NCI-H82 (cell line): ENCODE results near the gene MOBP.

Experiments
- DNase-seq: peaks from one replicate; lab custom pipeline; 2025; lab: John Stamatoyannopoulos, UW

MOBP gene

DNA sequence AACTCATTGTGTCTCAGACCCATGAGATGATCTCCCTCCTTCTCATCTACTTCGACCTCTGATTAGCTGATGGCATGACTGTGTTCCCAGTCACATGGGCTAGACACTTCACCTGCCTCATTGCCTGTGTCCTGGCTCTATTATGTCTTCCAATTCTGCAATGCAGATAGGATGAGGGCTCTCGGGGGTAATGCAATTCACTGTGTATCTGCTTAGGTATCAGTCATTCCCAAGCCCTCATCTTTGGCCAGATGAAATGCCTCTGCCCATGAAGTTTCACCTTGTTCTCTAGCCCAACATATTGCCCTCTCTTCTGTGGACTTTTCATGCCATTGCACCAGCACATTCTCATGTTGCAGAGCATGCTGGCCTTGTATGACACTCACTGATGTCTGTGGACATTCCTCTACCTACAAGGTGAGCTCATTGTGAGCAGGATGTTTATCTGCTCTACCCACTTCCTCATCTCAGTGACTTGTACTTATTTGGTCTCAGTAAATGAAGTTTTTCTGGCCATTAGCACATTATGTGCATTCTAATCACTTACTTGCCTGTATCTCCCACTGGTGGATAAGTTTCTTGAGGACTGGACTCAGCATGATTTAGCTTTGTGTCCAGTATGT, 32.3 kb downstream of the MOBP start:
- DNase-seq: no peak

DNA sequence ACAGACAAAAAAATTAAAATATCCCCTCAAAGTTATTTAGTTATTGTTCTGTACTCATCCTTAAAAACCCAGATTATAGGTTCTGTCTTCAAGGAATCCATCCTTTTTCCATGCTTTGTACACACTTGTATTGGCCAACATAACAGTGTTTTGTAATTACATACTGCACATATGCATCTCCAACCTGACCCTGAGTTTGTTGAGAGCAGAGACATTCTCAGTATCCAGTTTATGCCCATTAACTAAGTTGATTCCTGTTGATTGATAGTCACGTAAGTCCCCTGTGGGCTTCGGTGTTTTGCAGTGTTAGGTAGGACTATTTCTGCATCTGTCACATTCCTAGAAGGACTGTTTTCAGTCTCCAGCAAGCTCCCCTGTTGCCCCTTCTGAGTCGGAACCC, 33.6 kb downstream of the MOBP start:
- no peak for DNase-seq

DNA sequence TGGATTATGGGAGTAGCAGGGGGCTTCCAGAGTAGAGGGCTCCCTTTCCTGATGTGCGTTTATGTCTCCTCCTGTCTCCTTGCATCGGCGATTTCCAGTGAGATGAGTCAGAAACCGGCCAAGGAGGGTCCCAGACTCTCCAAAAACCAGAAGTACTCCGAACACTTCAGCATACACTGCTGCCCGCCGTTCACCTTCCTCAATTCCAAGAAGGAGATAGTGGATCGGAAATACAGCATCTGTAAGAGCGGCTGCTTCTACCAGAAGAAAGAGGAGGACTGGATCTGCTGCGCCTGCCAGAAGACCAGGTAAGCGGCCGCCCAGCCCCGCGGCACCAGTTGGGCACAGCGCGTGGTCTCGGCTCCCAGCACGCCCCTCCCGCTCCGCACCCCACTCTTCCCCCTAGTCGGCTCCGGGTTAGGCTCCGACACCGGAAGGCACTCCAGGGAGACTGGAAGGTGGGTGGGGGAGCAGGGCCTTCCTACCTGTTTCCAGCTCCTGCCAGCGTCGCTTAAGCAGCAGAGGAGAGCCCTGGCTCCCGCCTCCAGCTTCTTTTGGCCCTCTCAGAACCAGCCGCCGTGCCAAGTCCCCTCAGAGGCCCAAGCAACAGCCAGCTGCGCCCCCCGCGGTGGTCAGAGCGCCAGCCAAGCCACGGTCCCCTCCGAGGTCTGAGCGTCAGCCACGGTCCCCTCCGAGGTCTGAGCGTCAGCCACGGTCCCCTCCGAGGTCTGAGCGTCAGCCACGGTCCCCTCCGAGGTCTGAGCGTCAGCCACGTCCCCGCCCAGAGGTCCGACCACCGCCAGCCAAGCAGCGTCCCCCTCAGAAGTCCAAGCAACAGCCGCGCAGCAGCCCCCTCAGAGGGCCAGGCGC, 34.7 kb downstream of the MOBP start:
- no peak for DNase-seq

DNA sequence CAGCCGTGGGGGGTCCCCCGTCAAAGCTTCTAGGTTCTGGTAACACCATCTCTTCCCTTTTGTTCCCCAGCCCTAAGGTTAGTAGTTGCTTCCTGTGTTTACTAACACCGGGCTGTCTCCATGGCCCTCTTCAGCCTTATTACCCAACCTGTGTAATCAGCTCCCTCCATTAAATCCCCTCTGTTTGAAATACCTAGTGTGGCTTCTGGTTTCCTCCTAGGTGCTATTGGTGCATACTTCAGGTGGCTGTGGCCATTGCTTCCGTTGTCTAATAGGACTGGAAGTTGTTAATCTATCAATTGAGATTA, 35.3 kb downstream of the MOBP start:
- DNase-seq: no peak

DNA sequence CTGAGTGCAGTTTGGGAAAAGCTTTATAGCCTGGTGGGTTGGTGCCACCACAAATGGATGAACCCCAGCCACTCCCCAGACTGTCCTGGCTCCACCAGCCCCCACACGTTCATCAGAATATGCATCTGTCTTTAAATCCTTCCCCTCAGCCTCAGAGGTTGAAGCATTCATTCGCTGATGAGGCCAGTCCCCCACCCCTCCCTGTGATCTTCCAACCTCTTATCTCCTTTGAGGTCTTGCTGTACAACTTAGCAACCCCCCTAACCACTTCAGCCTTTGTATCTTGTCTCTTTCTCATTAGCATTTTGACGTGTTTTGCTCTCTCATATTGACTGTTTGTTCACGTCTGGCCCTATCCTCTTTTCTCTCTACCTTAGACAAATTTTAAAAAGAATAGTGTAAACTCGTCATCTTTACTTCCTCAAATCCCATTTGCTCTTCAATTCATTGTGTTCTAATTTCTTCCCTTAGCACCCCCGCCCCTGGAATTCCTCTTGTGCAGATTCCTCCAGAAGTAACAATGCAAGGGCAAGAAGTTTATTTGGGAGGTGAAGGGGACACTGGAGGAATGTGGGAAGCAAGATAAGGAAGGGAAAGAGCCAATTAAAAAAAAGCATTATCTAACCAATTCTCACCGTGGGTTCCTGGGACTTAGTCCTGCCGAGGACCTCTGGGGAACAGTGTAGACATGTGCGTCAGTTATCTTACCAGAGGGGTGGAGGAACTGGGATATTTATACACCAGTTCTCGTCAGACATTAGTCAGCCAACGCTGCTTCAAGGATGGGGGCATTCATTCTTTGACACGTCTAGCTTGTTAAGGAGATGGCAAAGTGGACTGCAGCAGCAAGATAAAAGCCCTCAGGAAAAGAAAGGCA, 38.6 kb downstream of the MOBP start:
- no peak for DNase-seq

DNA sequence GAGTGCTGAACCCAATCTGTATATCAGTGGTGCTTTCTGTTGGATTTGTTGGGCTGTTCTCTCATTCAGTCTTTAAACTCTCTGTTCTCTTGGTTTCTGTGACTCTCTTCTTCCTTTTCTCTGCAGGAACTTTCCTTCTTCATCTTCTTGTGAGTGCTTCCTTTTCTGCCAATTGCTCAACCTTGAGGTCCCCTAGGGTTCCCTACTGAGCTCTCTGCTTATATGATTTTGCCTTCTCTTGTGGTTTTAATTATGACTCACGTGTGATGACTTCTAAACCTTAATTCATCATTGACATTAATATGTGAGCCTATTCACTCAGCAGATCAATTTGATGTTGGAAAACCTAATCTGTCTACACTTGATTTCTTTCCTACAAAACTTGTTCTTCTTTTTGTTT, 39.4 kb downstream of the MOBP start:
- DNase-seq: no peak

DNA sequence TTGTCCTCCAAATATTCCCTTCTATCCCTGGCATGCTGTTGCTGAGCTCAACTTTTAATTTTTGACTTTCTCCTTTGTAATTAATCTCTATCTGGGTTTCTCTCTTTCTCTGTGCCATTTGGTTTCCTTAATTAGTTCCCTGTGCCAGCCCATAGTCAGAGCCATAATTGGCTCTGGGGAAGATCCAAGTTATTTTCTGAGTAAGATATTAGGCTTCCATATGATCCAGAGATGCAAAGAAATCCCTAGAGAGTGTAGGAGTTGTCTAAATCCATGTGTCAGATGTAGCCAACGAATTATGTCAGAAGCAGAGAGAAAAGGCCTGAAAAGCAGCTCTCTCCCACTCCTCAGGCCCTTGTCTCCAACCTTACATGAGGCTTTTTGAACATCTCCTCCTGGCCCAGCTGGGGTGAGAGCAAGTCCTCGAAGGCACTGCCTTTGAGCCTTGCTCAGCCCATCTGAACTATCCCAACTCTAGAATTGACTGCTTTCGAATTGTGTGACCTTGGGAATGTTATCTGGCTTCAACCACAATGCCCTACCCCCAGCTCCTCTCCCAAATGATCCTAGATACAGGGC, 46.4 kb downstream of the MOBP start:
- DNase-seq: peak; percentile 2

DNA sequence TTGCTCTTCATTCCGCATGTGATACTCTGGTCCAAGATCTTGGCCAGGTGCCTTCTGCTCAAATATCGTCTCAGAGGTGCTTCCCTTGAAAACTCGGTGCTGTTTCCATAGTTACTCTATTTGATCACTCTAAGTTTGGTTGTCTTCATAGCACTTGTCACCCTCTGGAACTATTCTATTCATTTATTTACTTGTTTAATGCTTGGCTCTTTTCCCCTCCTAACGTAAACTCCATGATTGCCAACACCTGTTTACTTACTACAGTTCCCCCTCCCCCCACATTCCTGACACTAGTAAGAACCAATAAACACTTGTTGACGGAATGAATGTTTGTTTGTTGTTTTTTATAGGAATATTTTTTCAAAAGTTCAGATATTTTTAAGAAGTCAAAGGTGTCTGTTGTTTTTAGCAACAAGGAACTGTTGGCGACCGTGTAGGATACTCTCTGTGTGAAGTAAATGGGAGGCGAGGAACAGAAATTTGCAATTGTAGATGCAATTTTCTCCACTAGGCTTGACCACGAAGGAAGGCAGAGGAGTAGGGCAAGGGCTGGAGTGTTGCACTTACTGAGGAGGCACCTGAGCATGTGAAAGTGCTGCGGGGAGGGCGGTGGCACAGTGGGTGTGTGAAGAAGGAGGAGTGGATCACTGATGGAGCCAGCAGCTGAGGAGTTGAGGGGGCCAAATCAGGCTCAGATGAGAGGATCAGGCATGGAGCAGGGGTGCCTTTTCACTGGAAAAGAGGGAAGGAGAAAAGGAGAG, 48.4 kb downstream of the MOBP start:
- no peak for DNase-seq

DNA sequence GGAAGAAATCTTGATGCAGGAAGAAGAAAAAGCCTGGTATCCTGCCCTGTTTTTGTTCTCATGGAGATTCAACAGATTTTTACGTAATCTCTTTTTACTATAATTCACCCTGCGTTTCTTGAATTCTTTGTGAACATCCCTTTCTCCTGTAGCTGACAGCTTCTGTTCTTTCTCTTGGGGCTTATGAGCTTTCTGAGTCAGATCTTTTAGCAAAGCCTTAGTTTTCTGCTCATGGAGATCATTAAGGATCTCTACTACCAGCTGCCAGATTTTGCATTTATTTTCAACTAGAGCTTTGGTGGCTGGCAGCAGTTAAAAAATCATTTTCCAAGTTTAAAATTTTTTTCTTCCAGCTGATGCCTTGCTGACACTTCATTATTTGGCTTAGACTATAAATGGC, 51.6 kb downstream of the MOBP start:
- DNase-seq: no peak

DNA sequence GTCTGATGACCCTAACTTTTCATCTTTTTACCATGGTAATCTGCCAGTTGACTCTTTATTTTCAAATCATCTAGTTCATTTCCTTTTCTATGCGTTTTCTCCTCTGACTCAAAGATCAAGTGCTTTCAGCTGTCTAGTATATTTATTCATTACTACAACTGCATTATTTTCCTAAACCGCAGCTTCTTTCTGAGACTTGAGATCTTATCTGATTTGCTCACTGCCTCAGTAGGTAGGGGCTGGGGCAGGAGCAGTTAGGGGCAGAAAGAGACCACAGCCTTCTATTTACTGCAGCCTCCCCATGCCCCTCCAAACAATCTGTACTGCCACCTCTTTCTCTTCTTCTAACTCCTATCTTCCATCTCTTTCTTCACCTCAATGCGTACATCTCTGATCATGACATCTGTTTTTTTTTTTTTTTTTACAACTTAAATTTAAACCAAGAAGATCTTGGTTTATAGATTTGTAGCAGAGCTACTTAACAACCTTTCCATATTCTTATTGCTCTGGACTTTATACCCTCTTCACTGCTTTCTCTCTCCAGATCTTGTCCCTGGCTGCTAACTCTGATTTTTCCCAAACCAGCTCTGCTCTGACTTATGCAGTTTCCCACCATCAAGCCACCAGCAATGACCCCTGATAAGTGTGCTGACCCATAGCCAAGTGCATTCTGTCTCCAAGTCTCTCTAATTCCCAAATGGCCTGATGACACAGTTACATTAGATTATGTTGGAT, 52.2 kb downstream of the MOBP start:
- DNase-seq: no peak

DNA sequence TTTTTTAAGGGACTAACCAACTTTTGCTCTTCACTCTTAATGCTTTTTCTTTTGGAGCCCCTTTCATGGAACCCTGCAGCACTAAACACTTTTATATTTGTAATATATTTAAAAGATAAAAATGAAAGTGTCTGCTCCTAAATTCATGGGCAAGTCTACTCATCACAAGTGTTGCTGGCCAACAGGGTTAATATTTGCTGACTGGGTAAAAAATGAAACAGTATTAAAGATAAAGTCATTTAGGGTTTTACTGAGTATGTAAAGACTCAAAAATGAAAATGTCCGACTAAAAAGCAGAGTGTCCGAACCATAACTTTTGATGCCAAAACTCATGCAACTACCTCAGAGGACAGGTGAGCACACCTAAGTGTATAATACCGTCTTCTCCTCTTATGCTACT, 54.0 kb downstream of the MOBP start:
- no peak for DNase-seq

DNA sequence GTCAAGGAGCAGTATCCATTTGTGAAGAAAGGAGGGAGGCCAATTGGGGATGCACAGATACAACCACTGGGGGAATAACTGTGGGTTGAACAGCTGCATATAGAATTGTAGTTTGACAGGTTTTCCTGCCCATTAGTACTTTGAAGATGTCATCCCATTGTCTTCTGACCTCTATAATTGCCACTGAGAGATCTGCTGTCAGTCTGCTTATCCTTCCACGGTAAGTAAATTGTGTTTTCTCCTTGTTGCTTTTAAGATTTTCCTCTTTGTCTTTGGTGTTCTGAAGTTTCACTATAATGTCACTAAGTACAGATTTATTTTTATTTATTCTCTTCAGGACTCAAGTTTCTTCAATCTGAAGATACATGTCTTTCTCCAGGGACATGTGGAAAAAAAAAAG, 56.6 kb downstream of the MOBP start:
- DNase-seq: no peak

DNA sequence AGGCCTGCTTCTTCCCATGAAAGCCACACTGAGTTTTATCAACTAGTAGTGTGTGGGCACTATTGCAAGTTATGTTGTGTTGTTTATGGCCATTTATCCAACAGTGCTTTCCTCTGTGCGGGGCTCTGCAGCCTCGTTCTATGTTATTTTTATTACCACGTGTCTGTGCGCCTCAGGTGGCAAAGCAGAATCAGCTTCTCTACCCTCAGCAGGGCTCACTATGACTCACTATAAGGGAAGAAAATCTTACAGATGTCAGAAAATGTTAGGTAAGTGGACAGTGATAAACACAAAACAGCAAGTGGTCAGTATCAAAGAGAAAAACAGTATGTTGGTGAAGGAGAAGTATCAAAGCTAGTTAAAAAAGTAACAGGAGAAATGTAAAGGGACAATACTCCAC, 61.4 kb downstream of the MOBP start:
- DNase-seq: no peak

DNA sequence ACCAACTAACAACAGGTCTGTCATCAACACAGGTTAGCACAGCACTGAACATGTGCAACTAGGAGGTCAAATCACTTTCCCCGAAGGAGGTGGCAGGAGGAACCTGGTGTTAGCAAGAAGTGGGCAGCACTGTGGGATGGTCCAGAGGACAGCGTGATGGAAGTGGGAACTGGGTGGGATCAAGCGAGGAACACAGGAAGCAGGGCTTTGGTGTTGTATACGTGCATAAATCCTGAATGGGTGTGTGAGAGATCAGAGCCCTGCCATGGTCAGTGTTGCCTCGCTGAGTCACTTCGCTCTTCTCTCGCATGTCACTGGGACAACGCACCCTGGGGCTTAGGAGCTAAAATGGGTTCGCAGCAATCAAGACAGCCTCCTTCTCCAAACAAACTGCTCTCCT, 62.1 kb downstream of the MOBP start:
- DNase-seq: no peak

DNA sequence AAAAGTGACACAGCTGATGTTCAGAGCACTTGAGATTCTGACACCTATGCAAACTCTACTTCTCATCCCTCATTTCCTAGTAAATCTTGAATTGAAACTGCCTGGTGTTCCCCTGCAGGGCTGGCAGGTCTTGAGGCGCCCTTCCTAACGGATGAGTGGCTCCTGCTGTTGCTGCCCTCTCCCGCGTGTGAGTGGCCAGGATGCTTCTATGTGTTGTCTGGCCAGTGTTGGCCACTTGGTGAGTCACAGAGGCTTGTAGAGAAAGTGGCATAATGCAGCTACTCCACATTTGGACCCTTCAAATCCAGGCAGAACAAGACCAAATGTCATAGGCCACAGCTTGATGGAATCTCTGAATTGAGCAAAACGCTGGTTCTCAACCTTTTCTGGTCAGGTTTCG, 63.6 kb downstream of the MOBP start:
- no peak for DNase-seq

DNA sequence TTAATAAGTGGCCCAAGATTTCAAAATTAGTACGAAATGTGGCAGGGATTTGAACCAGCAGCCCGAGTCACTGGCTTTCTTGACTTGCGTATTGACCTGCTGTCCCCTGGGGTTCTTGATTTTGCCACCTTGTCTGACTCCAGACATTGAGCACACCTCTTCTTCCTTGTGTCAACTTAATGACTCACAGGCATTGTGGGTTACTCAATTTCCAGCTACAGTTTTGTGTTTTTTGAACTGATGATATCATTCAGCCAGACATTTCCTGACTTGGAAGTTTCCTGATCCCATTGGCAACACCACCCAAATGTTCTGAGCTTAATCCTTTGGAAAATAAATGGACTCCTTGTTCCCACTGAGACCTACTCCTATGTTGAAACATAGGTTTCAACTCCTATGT, 64.2 kb downstream of the MOBP start:
- no peak for DNase-seq

DNA sequence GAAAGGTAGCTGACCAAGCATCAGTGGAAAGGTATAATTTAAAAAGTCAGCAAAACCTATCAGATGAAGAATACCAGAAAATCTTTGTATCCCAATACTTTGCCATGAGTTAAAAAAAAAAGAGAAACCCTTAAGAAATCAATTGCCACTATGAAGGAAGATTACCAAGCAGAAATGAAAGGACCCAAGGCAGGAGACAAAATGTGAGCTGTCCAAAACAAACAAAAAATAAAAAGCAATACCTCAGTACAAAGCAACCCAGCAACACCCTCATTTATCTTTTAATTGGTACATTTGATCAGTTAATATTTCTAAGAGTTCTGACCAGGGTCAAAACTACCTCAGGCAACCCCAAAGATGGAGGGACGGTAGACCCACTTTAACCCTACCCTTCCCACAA, 65.3 kb downstream of the MOBP start:
- no peak for DNase-seq

DNA sequence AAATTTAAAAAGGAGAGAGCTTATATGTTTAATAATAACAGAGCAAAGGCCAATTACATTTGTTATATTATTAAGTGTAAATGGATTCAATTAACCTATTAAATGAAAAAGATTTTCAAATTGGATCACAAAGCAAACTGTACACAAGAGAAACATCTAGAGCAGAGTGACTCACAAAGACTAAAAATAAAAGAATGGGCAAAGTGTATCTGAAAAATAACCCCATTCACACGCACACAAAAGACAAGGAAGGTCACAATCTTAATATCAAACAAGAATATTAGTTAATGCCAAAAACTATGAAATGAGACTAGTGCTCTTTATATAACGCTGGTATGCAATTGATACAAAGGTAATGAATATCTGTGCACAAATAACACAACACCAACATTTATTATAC, 65.7 kb downstream of the MOBP start:
- DNase-seq: no peak

DNA sequence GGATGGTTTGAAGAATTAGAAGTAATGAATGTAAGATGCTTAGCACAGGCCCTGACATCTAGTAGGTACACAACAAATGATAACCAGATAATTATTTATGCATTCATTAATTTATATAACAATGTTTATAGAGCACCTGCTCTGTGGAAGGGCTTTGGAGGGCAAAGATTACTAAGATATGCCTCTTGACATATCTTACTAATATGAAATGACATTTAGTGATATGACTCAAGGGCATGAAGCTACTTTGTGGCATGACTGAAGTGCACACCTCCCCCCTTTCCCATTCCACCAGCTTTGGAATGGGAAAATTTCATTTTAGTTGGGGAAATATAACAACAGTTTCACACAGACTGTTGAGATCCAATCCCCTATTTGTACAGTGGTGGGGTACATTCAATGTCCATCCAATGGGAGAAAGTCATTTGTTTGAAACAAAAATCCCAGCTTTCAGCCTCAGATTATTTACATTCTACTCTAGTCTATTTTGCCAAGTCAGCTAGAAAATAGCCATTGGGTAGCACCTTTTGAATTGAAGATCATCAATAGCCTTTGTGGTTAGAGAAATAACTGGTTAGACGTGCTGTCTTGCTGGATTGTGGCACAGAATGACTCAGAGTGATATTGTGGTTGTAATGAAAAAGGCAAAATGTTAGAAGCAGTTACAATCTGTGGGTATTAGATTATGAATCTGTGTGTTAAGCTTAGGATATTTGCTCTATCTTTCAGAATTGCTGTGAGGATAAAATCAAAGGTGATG, 72.9 kb downstream of the MOBP start:
- no peak for DNase-seq

DNA sequence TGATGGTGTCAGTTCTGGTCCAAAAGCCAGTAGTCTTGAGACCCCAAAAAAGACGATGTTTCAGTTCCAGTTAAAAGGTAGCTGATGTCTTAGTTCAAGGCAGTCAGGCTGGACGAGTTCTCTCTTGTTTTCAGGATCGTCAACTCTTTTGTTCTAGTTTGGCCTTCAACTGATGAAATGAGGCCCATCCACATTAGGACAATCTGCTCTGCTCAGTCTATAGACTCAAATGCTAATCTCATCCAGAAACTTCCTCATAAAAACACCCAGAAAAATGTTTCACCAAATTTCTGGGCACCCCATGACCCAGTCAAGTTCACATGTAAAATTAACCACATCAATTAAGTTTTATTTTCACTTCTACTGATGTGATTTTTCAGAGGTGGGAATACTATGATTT, 74.0 kb downstream of the MOBP start:
- no peak for DNase-seq
